Forelimb muscle (tissue), 1 donor: ENCODE measurements around the gene LRPPRC. TPM values are rescaled to one million over a fixed set of nuclear protein-coding genes. Genes with fewer than 3 reads are reported as not detected.
"Not testable (repeated sequence)": the region's sequence is repeated elsewhere in the genome, so short reads cannot be mapped to it uniquely, and the experiment has no call there.

Experiments
- DNase-seq: peaks from one replicate; pipeline ENCODE4 v3.0.0-alpha.2; 2013; ENCODE audit warnings: low read depth
- polyA plus RNA-seq: library from polyadenylated mRNA; unstranded; fragments of 120-200 nt; gene quantifications from one replicate; pipeline ENCODE4 v1.2.1, GENCODE V29; 2013; ENCODE audit not compliant: insufficient read length

LRPPRC gene
- 83.5 TPM for polyA plus RNA-seq

GRCh38 chr2:43995733-43996533, at the start of gene LRPPRC:
Gene LRPPRC (minus strand): TSS chr2:43995989. CDS start chr2:43995947, 42 bp downstream.
- peak; percentile 93 for DNase-seq

DNA sequence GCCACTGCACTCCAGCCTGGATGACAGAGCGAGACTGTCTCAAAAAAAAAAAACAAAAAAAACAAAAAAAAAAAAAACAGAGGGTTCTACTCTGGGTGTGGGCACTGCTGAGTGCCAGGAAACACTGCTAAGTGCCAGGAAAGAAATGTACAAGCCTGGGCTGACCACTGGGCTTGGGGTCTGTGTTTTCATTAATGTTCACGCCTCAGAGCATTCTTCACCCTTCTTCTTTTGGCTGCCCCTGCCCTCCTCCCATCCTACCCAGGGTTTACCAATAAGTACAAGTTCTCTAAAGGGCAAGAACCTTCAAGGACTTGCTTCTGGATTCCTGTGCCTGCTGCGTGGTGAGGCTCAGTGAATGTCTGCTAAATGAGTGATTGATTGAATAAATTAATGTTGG, 49.3 kb upstream of the LRPPRC start:
- DNase-seq: no peak

- DNase-seq: peak; percentile 29
Measured at GRCh38 chr2:44044281-44044720, 48.5 kb upstream of the LRPPRC start.

GRCh38 chr2:44040365-44040764, 44.6 kb upstream of the LRPPRC start:
- no peak for DNase-seq

DNA sequence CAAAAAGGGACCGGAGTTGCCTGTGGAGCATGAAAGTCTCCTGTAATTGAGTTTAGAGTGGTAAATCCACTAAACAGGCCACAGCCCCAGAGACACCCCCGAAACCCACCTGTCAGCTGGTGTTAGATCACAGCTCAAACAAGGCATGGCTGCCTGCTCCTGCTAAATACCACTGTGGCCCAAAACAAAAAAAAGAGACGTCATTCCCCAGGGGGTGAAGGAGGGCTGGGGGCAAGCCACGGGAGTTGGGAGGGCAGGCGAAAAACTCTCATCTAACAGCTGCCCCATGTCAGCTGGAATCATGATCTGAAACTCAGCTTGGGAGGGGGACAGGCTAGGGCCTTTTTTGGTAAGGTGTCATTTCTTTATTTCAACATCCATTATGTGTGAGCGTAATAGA, 42.5 kb upstream of the LRPPRC start:
- no peak for DNase-seq

GRCh38 chr2:44037221-44037620, 41.4 kb upstream of the LRPPRC start:
- no peak for DNase-seq

- DNase-seq: no peak
Measured at GRCh38 chr2:44033947-44034346, 38.2 kb upstream of the LRPPRC start.

- DNase-seq: not testable (repeated sequence)
Measured at GRCh38 chr2:44027076-44027475, 31.3 kb upstream of the LRPPRC start.

GRCh38 chr2:44016282-44016681, 20.5 kb upstream of the LRPPRC start:
- peak; percentile 39 for DNase-seq

DNA sequence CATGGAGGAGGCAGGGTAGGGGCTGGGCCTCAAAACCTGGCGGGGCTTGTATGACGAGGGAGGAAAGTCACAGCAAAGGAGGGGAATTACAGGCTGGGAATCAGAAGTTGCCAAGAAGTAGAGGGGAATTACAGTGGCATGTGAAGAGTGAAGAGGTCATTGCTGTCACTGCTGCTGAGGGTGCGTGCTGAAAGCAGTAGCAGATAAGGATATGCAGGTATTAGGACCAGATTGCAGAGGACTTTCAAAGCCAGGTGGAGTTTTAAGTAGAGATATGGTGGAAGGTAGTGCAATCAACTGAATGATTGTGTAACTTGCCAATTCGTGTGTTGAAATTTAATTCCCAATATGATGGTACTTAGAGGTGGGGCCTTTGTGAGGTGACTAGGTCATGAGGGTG, 19.4 kb upstream of the LRPPRC start:
- no peak for DNase-seq

DNA sequence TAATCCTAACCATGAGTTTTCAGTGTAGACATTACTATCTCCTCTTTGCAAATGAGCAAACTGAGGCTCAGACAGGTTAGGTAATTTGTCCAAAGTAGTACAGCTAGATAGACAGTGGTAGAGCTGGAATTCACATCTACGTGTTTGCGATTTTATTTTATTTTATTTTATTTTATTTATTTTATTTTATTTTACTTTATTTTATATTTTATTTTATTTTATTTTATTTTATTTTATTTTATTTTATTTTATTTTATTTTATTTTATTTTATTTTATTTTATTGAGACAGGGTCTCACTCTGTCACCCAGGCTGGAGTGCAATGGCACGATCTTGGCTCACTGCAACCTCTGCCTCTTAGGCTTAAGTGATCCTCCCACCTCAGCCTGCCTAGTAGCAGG, 17.4 kb upstream of the LRPPRC start:
- DNase-seq: not testable (repeated sequence)

- no peak for DNase-seq
Measured at GRCh38 chr2:44010266-44010665, 14.5 kb upstream of the LRPPRC start.

DNA sequence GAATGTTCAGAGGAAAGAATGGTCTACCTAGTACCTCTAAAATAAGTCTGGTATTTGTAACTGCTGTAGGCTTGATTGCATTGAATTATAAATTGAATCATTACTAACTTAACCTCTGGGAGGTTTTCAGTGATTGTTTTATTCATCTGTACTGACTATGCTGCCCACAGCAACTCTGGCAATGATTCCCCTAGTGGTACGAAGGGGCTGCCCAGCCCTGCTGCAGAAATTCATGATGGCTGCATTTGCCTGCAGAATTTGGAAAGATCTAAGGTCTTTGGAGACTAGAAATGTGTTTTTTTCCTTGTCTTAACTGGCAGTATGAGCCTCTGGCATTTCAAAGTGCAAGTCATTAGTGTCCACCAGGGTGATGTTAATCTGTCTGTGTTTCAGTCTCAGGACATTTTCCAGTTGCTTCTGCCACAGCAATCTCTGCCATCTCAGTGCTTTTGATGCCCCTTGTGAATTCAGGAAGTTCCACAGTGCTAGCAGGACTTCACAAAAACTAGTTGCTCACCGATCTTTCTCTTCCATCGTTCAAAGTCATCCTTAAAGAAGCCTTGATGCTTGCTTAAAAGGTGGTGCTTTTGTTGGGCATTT, 13.4 kb upstream of the LRPPRC start:
- DNase-seq: no peak

DNA sequence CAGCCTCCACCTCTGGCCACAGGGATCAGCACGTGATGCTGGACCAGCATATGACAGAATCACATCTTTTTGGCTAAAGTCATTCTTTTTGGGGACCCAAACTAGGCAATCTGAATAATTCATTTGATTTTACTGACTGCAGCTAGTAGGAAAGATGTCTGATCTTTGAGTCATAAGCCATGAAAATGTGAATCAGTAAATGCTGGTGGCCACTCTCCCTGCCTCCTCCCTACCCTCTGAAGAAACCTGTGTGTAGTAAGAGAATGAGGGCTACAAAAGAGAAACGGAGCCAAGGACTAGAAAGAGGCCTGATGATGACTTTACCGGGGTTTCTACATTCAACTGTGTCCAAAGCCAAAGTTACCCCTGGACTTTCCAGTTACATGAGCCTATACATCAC, 10.1 kb upstream of the LRPPRC start:
- no peak for DNase-seq

DNA sequence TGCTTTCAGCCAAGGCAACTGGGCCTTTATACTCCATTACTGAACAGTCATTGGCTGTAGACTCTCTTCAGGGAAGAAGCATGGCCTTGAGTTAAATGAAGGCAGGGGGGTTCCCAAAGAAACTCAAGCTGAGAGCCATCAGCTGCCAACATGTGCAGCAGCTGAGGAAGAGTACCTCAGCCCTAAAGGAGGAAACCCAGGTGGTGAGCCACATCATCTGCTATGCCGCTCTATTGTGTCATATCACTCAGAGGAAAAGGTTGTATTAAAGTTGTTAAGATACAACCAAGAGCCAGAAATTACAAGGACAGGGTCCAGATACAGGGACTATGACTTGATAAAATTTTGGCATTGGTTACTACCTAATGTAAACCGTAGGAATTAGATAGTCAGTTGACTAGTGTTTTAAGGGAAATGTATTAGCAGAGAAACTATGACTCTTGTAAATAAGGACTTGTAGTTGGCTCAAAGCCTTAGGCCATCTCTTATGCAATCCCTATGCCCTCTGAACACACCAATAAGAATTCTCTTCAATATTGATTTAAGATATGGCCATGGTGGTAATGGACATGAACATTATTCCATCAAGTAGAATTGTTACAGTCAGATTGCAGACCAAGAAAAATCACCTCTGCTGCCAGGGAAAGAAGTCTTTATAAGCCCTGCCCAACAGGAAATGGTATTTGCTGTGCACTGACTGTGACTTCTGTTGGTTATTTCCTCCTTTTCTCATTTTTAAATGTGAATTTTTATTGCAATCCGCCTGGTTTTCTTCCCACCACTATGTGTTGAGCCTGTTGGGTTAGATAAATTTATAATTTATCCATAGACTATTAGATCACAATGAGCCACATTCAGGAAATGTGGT, 9.2 kb upstream of the LRPPRC start:
- no peak for DNase-seq

DNA sequence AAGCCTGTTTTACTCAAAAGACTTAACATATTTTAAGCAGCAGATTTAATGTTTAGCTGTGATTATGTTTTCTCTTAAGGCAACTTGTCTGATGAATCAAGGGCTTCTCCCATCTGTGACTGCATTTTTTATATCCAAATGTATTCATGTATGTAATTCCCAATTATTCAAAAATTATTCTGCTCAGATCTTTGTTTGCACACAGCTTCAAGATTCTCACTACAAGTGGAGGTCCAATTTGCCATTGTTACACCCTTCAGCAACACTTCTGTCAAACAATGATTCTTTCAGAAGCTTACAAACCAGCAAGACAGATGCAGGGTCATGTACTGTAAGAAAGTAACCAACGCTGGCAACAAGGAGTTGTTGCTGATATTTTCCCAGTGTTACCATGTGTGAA, 5.9 kb upstream of the LRPPRC start:
- no peak for DNase-seq

DNA sequence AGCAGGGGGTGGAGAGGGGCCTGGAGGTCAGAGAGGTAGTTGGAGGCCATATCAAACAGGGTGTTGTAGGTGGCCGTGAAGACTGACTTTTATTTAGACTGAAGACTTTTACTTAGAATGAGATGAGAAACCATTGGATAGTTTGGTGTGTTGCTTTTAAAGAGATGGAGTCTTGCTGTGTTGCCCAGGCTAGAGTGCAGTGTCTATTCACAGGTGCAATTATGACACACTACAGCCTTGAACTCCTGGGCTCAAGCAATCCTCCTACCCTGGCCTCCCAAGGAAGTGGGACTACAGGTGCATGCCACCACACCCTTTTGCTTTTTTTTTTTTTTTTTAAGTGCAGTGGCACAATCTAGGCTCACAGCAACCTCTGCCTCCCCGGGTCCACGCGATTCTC, 2.5 kb upstream of the LRPPRC start:
- DNase-seq: no peak

DNA sequence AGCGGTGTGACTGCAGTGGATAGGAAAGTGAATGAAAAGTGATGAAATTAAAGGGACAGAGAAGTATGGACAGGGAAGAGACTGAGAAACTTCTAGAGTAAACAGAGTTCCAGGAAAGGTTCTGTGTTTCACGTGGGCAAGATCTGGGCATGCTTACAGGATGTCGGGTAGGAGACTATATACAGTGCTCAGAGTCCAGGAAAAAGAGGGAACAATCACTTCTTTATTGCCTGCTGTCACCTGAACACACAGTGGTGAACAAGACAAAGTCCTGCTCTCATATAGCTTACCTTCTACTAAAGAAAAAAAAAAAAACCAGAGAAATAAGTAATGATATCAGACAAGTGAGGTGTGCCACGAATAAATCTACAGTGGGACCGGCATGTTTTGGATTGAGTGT, 2.4 kb downstream of the LRPPRC start:
- DNase-seq: no peak

- no peak for DNase-seq
Measured at GRCh38 chr2:43989545-43989944, 6.2 kb downstream of the LRPPRC start.

GRCh38 chr2:43986600-43986999, 9.2 kb downstream of the LRPPRC start:
- DNase-seq: no peak

DNA sequence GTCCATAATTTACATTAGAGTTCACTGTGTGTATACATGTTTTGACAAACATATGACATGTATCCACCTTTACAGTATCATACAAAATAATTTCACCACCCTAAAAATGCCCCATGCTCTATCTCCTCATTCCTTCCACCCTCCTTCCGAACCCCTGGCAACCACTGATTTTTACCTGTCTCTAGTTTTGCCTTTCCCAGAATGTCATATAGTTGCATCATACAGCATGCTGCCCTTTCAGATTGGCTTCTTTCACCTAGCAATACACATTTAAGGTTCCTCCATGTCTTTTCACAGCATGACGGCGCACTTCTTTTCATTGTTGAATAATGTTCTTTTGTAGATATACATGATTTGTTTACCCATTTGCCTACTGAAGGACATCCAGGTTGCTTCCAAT, 10.4 kb downstream of the LRPPRC start:
- no peak for DNase-seq

DNA sequence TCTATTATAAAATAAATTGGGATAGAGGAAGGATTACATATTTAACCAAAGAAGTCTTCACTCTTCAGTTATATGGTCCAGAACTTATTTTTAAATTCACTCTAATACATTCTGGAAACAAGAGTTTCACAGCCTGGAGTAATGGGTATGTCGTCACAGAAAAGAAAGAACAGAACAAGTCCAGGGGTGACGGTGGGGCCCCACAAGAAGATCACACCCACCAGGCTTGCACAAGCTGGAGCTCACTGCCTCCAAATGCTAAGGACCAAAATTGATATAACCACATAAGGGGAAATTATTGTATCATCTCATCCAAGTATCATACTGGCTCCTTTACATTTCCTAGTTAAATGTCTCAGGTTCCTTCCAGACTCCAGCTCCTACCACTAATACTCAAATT, 11.3 kb downstream of the LRPPRC start:
- no peak for DNase-seq
